K562 (cell line): ENCODE measurements around the gene MN1. TPM values are rescaled to one million over a fixed set of nuclear protein-coding genes. Genes with fewer than 3 reads are reported as not detected.

ENCODE experiments used
- ATAC-seq: fragments of 200-7000 bp; cut with Tn5 transposase; 3 replicates; pipeline ENCODE4 v1.9.1; 2020; ENCODE audit warnings: moderate library complexity
- BruUV-seq: library from RNA; stranded (reverse); fragments of 400-500 nt; replicated peaks from 2 replicates; lab custom pipeline; 2021; lab: Mats Ljungman, UMichigan
- CTCF ChIA-PET: fragments of 300-600 bp; formaldehyde crosslinking; extraction: SDS; loops from one replicate; lab custom pipeline; 2021; ENCODE audit warnings: low intra/inter-chr PET ratio; lab: Yijun Ruan, JAX
- POLR2A ChIA-PET: fragments of 300-600, 350-650 bp; sonication (Branson Sonifier 250); formaldehyde crosslinking; extraction: SDS; loops from one replicate; lab custom pipeline; 2021; ENCODE audit warnings: antibody characterized with exemption, inconsistent platforms; lab: Yijun Ruan, JAX
- DNase-seq, 4 experiments: peaks; one replicate each; pipeline versions ENCODE4 v3.0.0 to v3.0.0-alpha.2; 2011 to 2018; ENCODE audit warnings: low spot score in 3 of 4, mixed read lengths in 3 of 4; ENCODE audit errors: extremely low read depth in 1 of 4
- FAIRE-seq: peaks from 2 replicates; lab custom pipeline; 2011; peaks lifted over from hg19 to GRCh38; lab: Jason Lieb, UNC
- H2AFZ ChIP-seq: 2 replicates; pipeline ENCODE4 v1.6.0; 2011; ENCODE audit warnings: low read depth, low read length, control low read depth, inconsistent platforms
- H3K27ac ChIP-seq: fragments of 200-600 bp; 3 replicates; pipeline ENCODE4 v1.8.0; 2011; ENCODE audit warnings: low read depth, mild to moderate bottlenecking, control low read depth, inconsistent platforms, low read length, moderate library complexity, mixed read lengths; ENCODE audit errors: extremely low read depth
- H3K27me3 ChIP-seq, 2 experiments: fragments of 300-600 bp in 1 of 2; 2 replicates in 1 of 2; 3 replicates in 1 of 2; pipeline versions ENCODE4 v1.6.0 to v1.8.0; 2011; ENCODE audit warnings: inconsistent platforms in 2 of 2, low read length in 2 of 2, mild to moderate bottlenecking in 1 of 2, mixed read lengths in 1 of 2, moderate library complexity in 1 of 2; ENCODE audit not compliant: control insufficient read depth in 2 of 2, insufficient read depth in 2 of 2
- H3K36me3 ChIP-seq: fragments of 300-600 bp; 3 replicates; pipeline ENCODE4 v1.8.0; 2011; ENCODE audit warnings: mild to moderate bottlenecking, low read length, inconsistent platforms; ENCODE audit not compliant: control insufficient read depth, insufficient read depth
- H3K4me1 ChIP-seq, 2 experiments: fragments of 200-600 bp in 1 of 2; replicated peaks in 1 of 2; 2 replicates in 1 of 2; 3 replicates in 1 of 2; pipeline versions ENCODE4 v1.5.1 to v1.8.0; 2011; ENCODE audit warnings: inconsistent platforms in 2 of 2, low read length in 2 of 2, mild to moderate bottlenecking in 1 of 2, mixed read lengths in 1 of 2, moderate library complexity in 1 of 2; ENCODE audit not compliant: control insufficient read depth in 2 of 2, insufficient read depth in 2 of 2
- H3K4me2 ChIP-seq: 2 replicates; pipeline ENCODE4 v1.6.1; 2011; ENCODE audit warnings: low read length, control low read depth, inconsistent platforms, mixed read lengths; ENCODE audit not compliant: insufficient read depth
- H3K4me3 ChIP-seq: fragments of 200-600 bp; sonication (generic), shearing (Covaris generic); 2 replicates; pipeline ENCODE4 v1.5.1; 2016; ENCODE audit warnings: control low read depth, inconsistent platforms
- H3K79me2 ChIP-seq: fragments of 200-600 bp; 3 replicates; pipeline ENCODE4 v1.8.0; 2011; ENCODE audit warnings: low read length, inconsistent platforms; ENCODE audit not compliant: control insufficient read depth, insufficient read depth
- H3K9ac ChIP-seq, 2 experiments: 2 replicates each; pipeline versions ENCODE4 v1.6.0 to v1.6.1; 2011; ENCODE audit warnings: low read depth in 2 of 2, low read length in 2 of 2, control low read depth in 1 of 2, inconsistent platforms in 1 of 2, mild to moderate bottlenecking in 1 of 2, mixed read lengths in 1 of 2; ENCODE audit not compliant: insufficient read depth in 1 of 2
- H3K9me1 ChIP-seq: one replicate; pipeline ENCODE4 v1.6.0; 2011; ENCODE audit warnings: inconsistent platforms, mild to moderate bottlenecking, low read length, moderate library complexity; ENCODE audit not compliant: control insufficient read depth, insufficient read depth
- H3K9me3 ChIP-seq: replicated peaks from 2 replicates; pipeline ENCODE4 v1.5.1; 2011; ENCODE audit warnings: low read depth, low read length, inconsistent platforms; ENCODE audit not compliant: control insufficient read depth, insufficient read depth
- H4K20me1 ChIP-seq: replicated peaks from 2 replicates; pipeline ENCODE4 v1.6.1; 2011; ENCODE audit warnings: low read length, inconsistent platforms, mixed read lengths; ENCODE audit not compliant: control insufficient read depth, insufficient read depth
- DIDO1 ChIP-seq: fragments of 450-650 bp; IDR thresholded peaks from 2 replicates; pipeline ENCODE4 v1.6.1; 2016; ENCODE audit warnings: low read depth, missing biosample characterization, missing genetic modification characterization
- GABPB2 ChIP-seq: fragments of 250-450 bp; sonication (Bioruptor Pico); conservative IDR thresholded peaks from 2 replicates; pipeline ENCODE4 v1.5.1; 2021; ENCODE audit warnings: mild to moderate bottlenecking
- GTF2E2 ChIP-seq: fragments of 200-800 bp; sonication (Bioruptor generic); IDR thresholded peaks from 2 replicates; pipeline ENCODE4 v1.6.1; 2016; ENCODE audit warnings: missing genetic modification characterization, missing compliant biosample characterization
- HDAC3 ChIP-seq: fragments of 450-650 bp; IDR thresholded peaks from 2 replicates; pipeline ENCODE4 v1.6.1; 2018; ENCODE audit warnings: borderline replicate concordance, mild to moderate bottlenecking, moderate library complexity; ENCODE audit not compliant: partially characterized antibody
- LARP7 ChIP-seq: fragments of 450-650 bp; IDR thresholded peaks from 2 replicates; pipeline ENCODE4 v1.6.1; 2016
- MBD2 ChIP-seq: sonication (generic); IDR thresholded peaks from 2 replicates; pipeline ENCODE4 v1.6.1; 2016; ENCODE audit warnings: low read depth, borderline replicate concordance
- MTA1 ChIP-seq: fragments of 450-650 bp; IDR thresholded peaks from 2 replicates; pipeline ENCODE4 v1.6.1; 2017; ENCODE audit warnings: borderline replicate concordance
- NCOA1 ChIP-seq: fragments of 450-650 bp; IDR thresholded peaks from 2 replicates; pipeline ENCODE4 v1.6.1; 2016; ENCODE audit warnings: low read depth
- RFX7 ChIP-seq: fragments of 250-450 bp; sonication (Bioruptor Pico); IDR thresholded peaks from 2 replicates; pipeline ENCODE4 v1.5.1; 2021; ENCODE audit warnings: mild to moderate bottlenecking
- SIN3A ChIP-seq, 2 experiments: fragments of 150-350 bp in 1 of 2; IDR thresholded peaks; 2 replicates each; pipeline ENCODE4 v1.6.1; 2011 to 2016; ENCODE audit warnings: borderline replicate concordance in 2 of 2, low read depth in 2 of 2, low read length in 2 of 2, mild to moderate bottlenecking in 2 of 2, moderate library complexity in 2 of 2; ENCODE audit not compliant: control insufficient read depth in 1 of 2
- SMC3 ChIP-seq: conservative IDR thresholded peaks from 2 replicates; pipeline ENCODE4 v1.6.1; 2011; ENCODE audit warnings: low read depth, low read length, improper control_type of control experiment; ENCODE audit not compliant: insufficient read depth
- TCFL5 ChIP-seq: fragments of 250-450 bp; sonication (Bioruptor Pico); conservative IDR thresholded peaks from 2 replicates; pipeline ENCODE4 v1.6.1; 2021; ENCODE audit warnings: mild to moderate bottlenecking, moderate library complexity, matching md5 sums
- ZBTB7A ChIP-seq: IDR thresholded peaks from 2 replicates; pipeline ENCODE4 v1.6.1; 2011; ENCODE audit warnings: low read depth, mild to moderate bottlenecking, low read length, moderate library complexity, borderline replicate concordance; ENCODE audit not compliant: control insufficient read depth
- ZNF280A ChIP-seq: fragments of 450-650 bp; IDR thresholded peaks from 2 replicates; pipeline ENCODE4 v1.6.1; 2018; ENCODE audit warnings: mild to moderate bottlenecking, low read depth; ENCODE audit not compliant: partially characterized antibody
- WGBS: fragments of 100-300 bp; shearing (Covaris generic); methylation state at CpG from one replicate; pipeline ENCODE4 v1.1.6; 2016; ENCODE audit warnings: low coverage, mixed read lengths; ENCODE audit not compliant: insufficient coverage; ENCODE audit errors: missing lambda C conversion rate; 5-methylcytosine and 5-hydroxymethylcytosine counted together
- in situ Hi-C: fragments of 300-500 bp; cut with MboI; formaldehyde crosslinking; loops from 4 replicates; pipeline ENCODE4 v1.15.0; 2018; ENCODE audit warnings: inconsistent platforms, mixed read lengths
- intact Hi-C: fragments of 100-400 bp; cut with micrococcal nuclease; formaldehyde crosslinking; loops from 2 replicates; pipeline ENCODE4 v1.14.2; 2022
- polyA plus RNA-seq, 8 experiments: library from polyadenylated mRNA; depleted of rRNA in 4 of 8; stranded (reverse) in 5 of 8; unstranded in 3 of 8; fragments of >200 nt; fragmentation: Nextera tagmentation in 2 of 8; fragmentation: Illumina TruSeq in 1 of 8; extraction: Ambion mirVana in 2 of 8; extraction: Trizol in 1 of 8; gene quantifications; 2 replicates each; pipeline versions ENCODE4 v1.2.1 to v1.2.3, GENCODE V29; 2011 to 2014; ENCODE audit warnings: inconsistent platforms in 1 of 8, missing spikeins in 1 of 8
- total RNA-seq, 7 experiments: library from RNA; depleted of rRNA in 6 of 7; stranded (reverse); fragments of >200 nt in 6 of 7; fragmentation: Illumina TruSeq in 2 of 7; extraction: Trizol in 2 of 7; gene quantifications; 2 replicates each; pipeline versions ENCODE4 v1.2.1 to v1.2.3, GENCODE V29; 2011 to 2021; ENCODE audit warnings: low replicate concordance in 1 of 7
- TF ChIP-seq, protein P1 (sequence below): IDR thresholded peaks from 2 replicates; pipeline ENCODE4 v1.6.1; 2014; ENCODE audit warnings: antibody characterized with exemption
- TF ChIP-seq, protein P2 (sequence below): sonication (generic); formaldehyde crosslinking; IDR thresholded peaks from 2 replicates; pipeline ENCODE4 v1.8.0; 2022; ENCODE audit warnings: missing genetic modification reagents, mild to moderate bottlenecking, borderline replicate concordance

MN1 gene
- total and polyA plus RNA-seq, 9 of the 15 experiments (the other 6 are each of a cell fraction or from before 2014, with no cell fraction given) = under 0.01 to 0.05 (median 0.03) TPM; not detected in 5

- in situ Hi-C loops = no loop called here
- intact Hi-C loops = no loop called here
- no peaks in the 10 kb centered on the region for H3K36me3 ChIP-seq
- FAIRE-seq = no peak
- H3K27ac ChIP-seq = no peak overlapping the region
- H2AFZ ChIP-seq = no peak overlapping the region
- POLR2A ChIA-PET = interaction anchor here (0.6 to 1.0 kb wide), 2 partner anchors 18 to 680 kb away, joined by 3 to 5 read pairs; no protein-coding TSS in a partner anchor
- CTCF ChIA-PET = no interaction called here
- H3K9ac ChIP-seq = no peak overlapping the region
- BruUV-seq = no TSS peak
- ATAC-seq = no peak
- no peaks in the 10 kb centered on the region for H3K9me1 ChIP-seq
- no peaks in the 10 kb centered on the region for H3K9me3 ChIP-seq
- 13% methylated on average over 8 of the region's 9 CpGs for WGBS
- no peak overlapping the region for H3K4me3 ChIP-seq
- DNase-seq = no peak
- H3K4me1 ChIP-seq = peaks cover 0 to 3% of the 10 kb centered on the region in 2 experiments; a peak in 2 of 5 replicates
- H3K4me2 ChIP-seq = no peak overlapping the region
- peaks cover 5 to 49% of the 10 kb centered on the region in 2 experiments; a peak in 4 of 5 replicates for H3K27me3 ChIP-seq
- no peaks in the 10 kb centered on the region for H3K79me2 ChIP-seq
- 0 out of 2 replicates have a peak, but pooled peaks cover 2% of the 10 kb centered on the region for H4K20me1 ChIP-seq
- TF ChIP-seq LARP7 (no peak), RFX7 (CRISPR knock-in tag) (no peak), ZNF280A (no peak), ZBTB7A (no peak), NCOA1 (no peak), MTA1 (no peak), GTF2E2 (no peak), SMC3 (no peak), HDAC3 (no peak), DIDO1 (tag) (no peak), SIN3A (IDR thresholded peaks at IDR 0.05; ENCODE audit: borderline replicate concordance in 2 of 2, control insufficient read depth in 1 of 2, low read depth in 2 of 2, low read length in 2 of 2) (no peak), MBD2 (no peak), TCFL5 (CRISPR knock-in tag) (no peak), GABPB2 (CRISPR knock-in tag) (no peak)
- TF ChIP-seq, protein P1, sequence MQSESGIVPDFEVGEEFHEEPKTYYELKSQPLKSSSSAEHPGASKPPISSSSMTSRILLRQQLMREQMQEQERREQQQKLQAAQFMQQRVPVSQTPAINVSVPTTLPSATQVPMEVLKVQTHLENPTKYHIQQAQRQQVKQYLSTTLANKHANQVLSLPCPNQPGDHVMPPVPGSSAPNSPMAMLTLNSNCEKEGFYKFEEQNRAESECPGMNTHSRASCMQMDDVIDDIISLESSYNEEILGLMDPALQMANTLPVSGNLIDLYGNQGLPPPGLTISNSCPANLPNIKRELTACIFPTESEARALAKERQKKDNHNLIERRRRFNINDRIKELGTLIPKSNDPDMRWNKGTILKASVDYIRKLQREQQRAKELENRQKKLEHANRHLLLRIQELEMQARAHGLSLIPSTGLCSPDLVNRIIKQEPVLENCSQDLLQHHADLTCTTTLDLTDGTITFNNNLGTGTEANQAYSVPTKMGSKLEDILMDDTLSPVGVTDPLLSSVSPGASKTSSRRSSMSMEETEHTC = no peak
- TF ChIP-seq, protein P2, sequence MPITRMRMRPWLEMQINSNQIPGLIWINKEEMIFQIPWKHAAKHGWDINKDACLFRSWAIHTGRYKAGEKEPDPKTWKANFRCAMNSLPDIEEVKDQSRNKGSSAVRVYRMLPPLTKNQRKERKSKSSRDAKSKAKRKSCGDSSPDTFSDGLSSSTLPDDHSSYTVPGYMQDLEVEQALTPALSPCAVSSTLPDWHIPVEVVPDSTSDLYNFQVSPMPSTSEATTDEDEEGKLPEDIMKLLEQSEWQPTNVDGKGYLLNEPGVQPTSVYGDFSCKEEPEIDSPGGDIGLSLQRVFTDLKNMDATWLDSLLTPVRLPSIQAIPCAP = no peak
Measured at GRCh38 chr22:27751277-27752070, 50.1 kb downstream of the MN1 start.
